Sigmoid colon (tissue), 7 donors: ENCODE results near the gene ECT2. TPM values are rescaled to one million over a fixed set of nuclear protein-coding genes. Genes with fewer than 3 reads are reported as not detected.

Experiments used
- DNase-seq: peaks from one replicate; pipeline ENCODE4 v3.0.0-alpha.2; 2019
- H3K27ac ChIP-seq, 4 donors: fragments of 200-600 bp; sonication (generic); one replicate each; pipeline ENCODE4 v1.5.1; 2016 to 2019; ENCODE audit warnings: mild to moderate bottlenecking in 1 of 4
- H3K27me3 ChIP-seq, 3 donors: fragments of 200-600 bp; sonication (generic); one replicate each; pipeline ENCODE4 v1.5.1; 2019; ENCODE audit warnings: mild to moderate bottlenecking in 1 of 3
- H3K36me3 ChIP-seq, 4 donors: fragments of 200-600 bp; sonication (generic); one replicate each; pipeline ENCODE4 v1.5.1; 2016 to 2019
- H3K4me1 ChIP-seq, 4 donors: fragments of 200-600 bp; sonication (generic); one replicate each; pipeline ENCODE4 v1.5.1; 2017 to 2019
- H3K4me3 ChIP-seq, 4 donors: fragments of 200-600 bp; sonication (generic); one replicate each; pipeline ENCODE4 v1.5.1; 2017 to 2019; ENCODE audit warnings: mild to moderate bottlenecking in 2 of 4, moderate library complexity in 1 of 4
- H3K9me3 ChIP-seq, 4 donors: fragments of 200-600 bp in 3 of 4; sonication (generic) in 3 of 4; one replicate each; pipeline versions ENCODE4 v1.5.1 to v1.6.1; 2013 to 2019
- EP300 ChIP-seq, 4 donors: sonication (generic); formaldehyde crosslinking; IDR thresholded peaks; one replicate each; pipeline ENCODE4 v1.6.1; 2017; ENCODE audit warnings: antibody characterized with exemption in 4 of 4
- POLR2A ChIP-seq, 2 donors: fragments of 450-650 bp; IDR thresholded peaks; one replicate each; pipeline ENCODE4 v1.6.1; 2016; ENCODE audit warnings: antibody characterized with exemption in 2 of 2, mild to moderate bottlenecking in 2 of 2, moderate library complexity in 2 of 2
- POLR2AphosphoS5 ChIP-seq, 4 donors: sonication (generic); formaldehyde crosslinking; IDR thresholded peaks; one replicate each; pipeline ENCODE4 v1.6.1; 2017; ENCODE audit warnings: antibody characterized with exemption in 4 of 4
- WGBS, 2 donors: extraction: QIAGEN DNeasy Blood & Tissue Kit; methylation state at CpG; one replicate each; pipeline ENCODE4 v1.1.7; 2013; 5-methylcytosine and 5-hydroxymethylcytosine counted together
- intact Hi-C: fragments of 100-400 bp; cut with DNase I; formaldehyde crosslinking; loops from one replicate; pipeline ENCODE4 v1.15.1; 2023
- polyA plus RNA-seq, 3 donors: library from polyadenylated mRNA; stranded (reverse); fragments of 200-250 nt; gene quantifications; one replicate each; pipeline ENCODE4 v1.2.3, GENCODE V29; 2013
- total RNA-seq, 4 donors: library from RNA; depleted of rRNA; stranded (reverse); fragments of >200 nt; gene quantifications; one replicate each; pipeline ENCODE4 v1.1.0, GENCODE V29; 2016
- TF ChIP-seq, protein P1 (sequence below), 4 experiments: fragments of 450-650 bp in 3 of 4; fragments of 200-600 bp in 1 of 4; IDR thresholded peaks; one replicate each; pipeline ENCODE4 v1.5.1; 2016 to 2019; ENCODE audit warnings: antibody characterized with exemption in 4 of 4, mild to moderate bottlenecking in 3 of 4, moderate library complexity in 2 of 4
- donor health status: healthy with polysubstance abuse.
- donor health status: Bipolar disorder and iron deficiency.
- donor health status: healthy.

Gene ECT2
- total and polyA plus RNA-seq, 7 donors = 3.3 to 21.9 (median 9.7) TPM

DNA sequence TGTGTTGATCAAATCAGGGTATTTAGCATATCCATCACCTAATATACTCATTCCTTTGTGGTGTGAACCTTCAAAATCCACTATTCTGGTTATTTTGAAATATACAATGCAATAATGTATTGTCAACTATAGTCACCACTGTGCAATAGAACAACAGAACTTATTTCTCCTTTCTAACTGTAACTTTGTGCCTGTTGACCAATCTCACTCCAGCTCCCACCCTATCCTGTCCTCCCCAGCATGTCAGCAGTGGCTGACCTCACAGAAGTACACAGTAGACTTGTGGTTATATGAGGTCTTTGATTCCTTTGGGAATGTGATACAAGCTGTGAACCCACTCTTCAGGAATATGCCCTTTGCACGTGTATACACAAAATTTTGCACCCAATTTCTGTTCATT lies 64.2 kb downstream of the ECT2 start:
- Histone ChIP-seq H3K27ac (no peak overlapping the region), H3K9me3 (no peaks in the 10 kb centered on the region), H3K4me1 (no peaks in the 10 kb centered on the region), H3K36me3 (no peaks in the 10 kb centered on the region), H3K27me3 (no peaks in the 10 kb centered on the region), H3K4me3 (no peak overlapping the region)
- TF ChIP-seq POLR2A (IDR thresholded peaks at IDR 0.05) (no peak), POLR2AphosphoS5 (IDR thresholded peaks at IDR 0.05) (no peak), EP300 (IDR thresholded peaks at IDR 0.05) (no peak)
- TF ChIP-seq, protein P1, sequence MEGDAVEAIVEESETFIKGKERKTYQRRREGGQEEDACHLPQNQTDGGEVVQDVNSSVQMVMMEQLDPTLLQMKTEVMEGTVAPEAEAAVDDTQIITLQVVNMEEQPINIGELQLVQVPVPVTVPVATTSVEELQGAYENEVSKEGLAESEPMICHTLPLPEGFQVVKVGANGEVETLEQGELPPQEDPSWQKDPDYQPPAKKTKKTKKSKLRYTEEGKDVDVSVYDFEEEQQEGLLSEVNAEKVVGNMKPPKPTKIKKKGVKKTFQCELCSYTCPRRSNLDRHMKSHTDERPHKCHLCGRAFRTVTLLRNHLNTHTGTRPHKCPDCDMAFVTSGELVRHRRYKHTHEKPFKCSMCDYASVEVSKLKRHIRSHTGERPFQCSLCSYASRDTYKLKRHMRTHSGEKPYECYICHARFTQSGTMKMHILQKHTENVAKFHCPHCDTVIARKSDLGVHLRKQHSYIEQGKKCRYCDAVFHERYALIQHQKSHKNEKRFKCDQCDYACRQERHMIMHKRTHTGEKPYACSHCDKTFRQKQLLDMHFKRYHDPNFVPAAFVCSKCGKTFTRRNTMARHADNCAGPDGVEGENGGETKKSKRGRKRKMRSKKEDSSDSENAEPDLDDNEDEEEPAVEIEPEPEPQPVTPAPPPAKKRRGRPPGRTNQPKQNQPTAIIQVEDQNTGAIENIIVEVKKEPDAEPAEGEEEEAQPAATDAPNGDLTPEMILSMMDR (IDR thresholded peaks at IDR 0.05) = no peak
- intact Hi-C loops = no loop called here
- no peak for DNase-seq
- 90 to 93% methylated on average over 1 of the region's 1 CpG for WGBS, 2 donors

DNA sequence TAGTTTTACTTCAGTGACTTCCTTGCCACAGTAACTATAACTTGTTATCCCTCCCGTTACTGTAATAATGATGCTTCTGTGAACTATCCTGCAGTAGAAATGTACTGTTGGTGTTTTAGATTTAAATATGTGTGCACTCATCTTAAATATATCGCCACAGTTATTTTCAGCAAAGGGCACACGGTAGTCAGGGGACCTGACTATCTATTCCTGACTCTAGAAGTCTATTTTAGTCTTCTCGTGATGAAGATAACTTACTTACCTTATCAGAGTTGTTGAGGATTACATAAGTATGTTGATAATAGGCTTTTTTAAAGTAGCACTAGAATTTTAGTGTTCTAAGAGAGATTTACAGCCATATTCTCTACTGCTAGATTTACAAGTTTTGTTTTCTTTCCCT lies 65.3 kb downstream of the ECT2 start:
- DNase-seq = no peak
- intact Hi-C loops = no loop called here
- H3K9me3 ChIP-seq = no peaks in the 10 kb centered on the region
- no peaks in the 10 kb centered on the region for H3K36me3 ChIP-seq
- no peak overlapping the region for H3K27ac ChIP-seq
- no peak overlapping the region for H3K4me3 ChIP-seq
- no peaks in the 10 kb centered on the region for H3K27me3 ChIP-seq
- no peak for TF ChIP-seq POLR2A (IDR thresholded peaks at IDR 0.05)
- TF ChIP-seq EP300 (IDR thresholded peaks at IDR 0.05) = no peak
- TF ChIP-seq, protein P1 (IDR thresholded peaks at IDR 0.05) = no peak
- TF ChIP-seq POLR2AphosphoS5 (IDR thresholded peaks at IDR 0.05) = no peak
- 92 to 93% methylated on average over 4 of the region's 4 CpGs for WGBS, 2 donors
- no peaks in the 10 kb centered on the region for H3K4me1 ChIP-seq

DNA sequence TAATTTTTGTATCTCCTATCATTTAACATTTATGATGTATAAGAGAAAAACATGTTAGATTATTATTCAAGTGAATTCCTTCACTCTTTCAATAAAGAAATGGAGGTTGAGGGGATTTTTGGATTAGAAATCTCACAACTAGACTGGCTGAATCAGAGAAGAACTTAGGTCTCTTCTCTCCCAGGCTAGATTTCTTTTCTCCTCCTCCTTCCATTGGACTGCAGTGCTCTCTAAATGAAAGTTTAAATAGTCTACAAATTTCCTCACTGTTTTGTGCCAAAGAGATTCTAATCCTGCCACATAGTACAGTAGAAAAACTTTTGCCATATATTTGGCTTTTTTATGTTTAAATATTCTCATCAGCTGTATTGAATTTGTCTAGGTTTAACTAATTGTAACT lies 65.8 kb downstream of the ECT2 start:
- intact Hi-C loops = no loop called here
- no peak for DNase-seq
- Histone ChIP-seq H3K4me1 (no peaks in the 10 kb centered on the region), H3K27ac (no peak overlapping the region), H3K36me3 (no peaks in the 10 kb centered on the region), H3K9me3 (no peaks in the 10 kb centered on the region), H3K4me3 (no peak overlapping the region), H3K27me3 (no peaks in the 10 kb centered on the region)
- TF ChIP-seq, protein P1 (IDR thresholded peaks at IDR 0.05) = no peak
- TF ChIP-seq POLR2AphosphoS5 (IDR thresholded peaks at IDR 0.05) = no peak
- TF ChIP-seq POLR2A (IDR thresholded peaks at IDR 0.05) = no peak
- TF ChIP-seq EP300 (IDR thresholded peaks at IDR 0.05) = no peak

DNA sequence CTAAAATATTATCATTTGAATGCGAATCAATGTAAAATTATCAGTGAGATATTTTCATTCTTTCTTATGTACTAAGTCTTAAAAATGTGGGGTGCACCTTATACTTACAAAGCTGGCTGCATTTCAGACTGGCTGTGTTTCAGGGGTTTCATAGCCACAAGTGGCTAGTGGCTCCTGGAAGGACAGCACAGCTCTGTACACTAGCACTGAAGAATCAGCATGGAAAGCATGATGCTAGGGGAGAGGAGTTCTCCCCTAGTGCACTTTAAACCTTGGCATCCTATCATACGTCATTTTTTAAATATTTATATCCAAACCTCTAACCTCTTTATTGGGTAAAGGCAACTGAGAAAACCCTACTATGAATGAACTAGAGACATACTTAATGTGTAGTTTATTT lies 66.4 kb downstream of the ECT2 start:
- no peaks in the 10 kb centered on the region for H3K36me3 ChIP-seq
- 87 to 90% methylated on average over 2 of the region's 2 CpGs for WGBS, 2 donors
- no peak overlapping the region for H3K4me3 ChIP-seq
- no peaks in the 10 kb centered on the region for H3K9me3 ChIP-seq
- H3K27ac ChIP-seq = no peak overlapping the region
- no peak for DNase-seq
- TF ChIP-seq, protein P1 (IDR thresholded peaks at IDR 0.05) = no peak
- TF ChIP-seq POLR2AphosphoS5 (IDR thresholded peaks at IDR 0.05) (no peak), EP300 (IDR thresholded peaks at IDR 0.05) (no peak), POLR2A (IDR thresholded peaks at IDR 0.05) (no peak)
- no peaks in the 10 kb centered on the region for H3K27me3 ChIP-seq
- H3K4me1 ChIP-seq = no peaks in the 10 kb centered on the region
- intact Hi-C loops = no loop called here

DNA sequence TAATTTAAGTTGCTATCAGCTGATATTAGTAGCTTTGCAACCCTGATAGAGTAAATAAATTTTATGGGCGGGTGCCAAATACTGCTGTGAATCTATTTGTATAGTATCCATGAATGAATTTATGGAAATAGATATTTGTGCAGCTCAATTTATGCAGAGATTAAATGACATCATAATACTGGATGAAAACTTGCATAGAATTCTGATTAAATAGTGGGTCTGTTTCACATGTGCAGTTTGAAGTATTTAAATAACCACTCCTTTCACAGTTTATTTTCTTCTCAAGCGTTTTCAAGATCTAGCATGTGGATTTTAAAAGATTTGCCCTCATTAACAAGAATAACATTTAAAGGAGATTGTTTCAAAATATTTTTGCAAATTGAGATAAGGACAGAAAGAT lies 70.0 kb downstream of the ECT2 start:
- WGBS, 2 donors = 42 to 47% methylated on average over 2 of the region's 2 CpGs
- Histone ChIP-seq H3K36me3 (no peaks in the 10 kb centered on the region), H3K4me3 (no peak overlapping the region), H3K4me1 (no peaks in the 10 kb centered on the region), H3K9me3 (no peaks in the 10 kb centered on the region), H3K27ac (no peak overlapping the region), H3K27me3 (no peaks in the 10 kb centered on the region)
- DNase-seq = no peak
- intact Hi-C loops = no loop called here
- TF ChIP-seq EP300 (IDR thresholded peaks at IDR 0.05) = no peak
- TF ChIP-seq POLR2A (IDR thresholded peaks at IDR 0.05) = no peak
- no peak for TF ChIP-seq POLR2AphosphoS5 (IDR thresholded peaks at IDR 0.05)
- TF ChIP-seq, protein P1 (IDR thresholded peaks at IDR 0.05) = no peak
